Subcutaneous preadipocyte (primary cell): ENCODE results near the gene BCL2L15. TPM values are rescaled to one million over a fixed set of nuclear protein-coding genes. Genes with fewer than 3 reads are reported as not detected.

Experiments used
- total RNA-seq: library from RNA; depleted of rRNA; stranded (reverse); fragments of >200 nt; gene quantifications from 2 replicates; pipeline ENCODE4 v1.2.3, GENCODE V29; 2012

BCL2L15 gene
- total RNA-seq = 0.59 and 1.8 TPM in 2 replicates

DNA sequence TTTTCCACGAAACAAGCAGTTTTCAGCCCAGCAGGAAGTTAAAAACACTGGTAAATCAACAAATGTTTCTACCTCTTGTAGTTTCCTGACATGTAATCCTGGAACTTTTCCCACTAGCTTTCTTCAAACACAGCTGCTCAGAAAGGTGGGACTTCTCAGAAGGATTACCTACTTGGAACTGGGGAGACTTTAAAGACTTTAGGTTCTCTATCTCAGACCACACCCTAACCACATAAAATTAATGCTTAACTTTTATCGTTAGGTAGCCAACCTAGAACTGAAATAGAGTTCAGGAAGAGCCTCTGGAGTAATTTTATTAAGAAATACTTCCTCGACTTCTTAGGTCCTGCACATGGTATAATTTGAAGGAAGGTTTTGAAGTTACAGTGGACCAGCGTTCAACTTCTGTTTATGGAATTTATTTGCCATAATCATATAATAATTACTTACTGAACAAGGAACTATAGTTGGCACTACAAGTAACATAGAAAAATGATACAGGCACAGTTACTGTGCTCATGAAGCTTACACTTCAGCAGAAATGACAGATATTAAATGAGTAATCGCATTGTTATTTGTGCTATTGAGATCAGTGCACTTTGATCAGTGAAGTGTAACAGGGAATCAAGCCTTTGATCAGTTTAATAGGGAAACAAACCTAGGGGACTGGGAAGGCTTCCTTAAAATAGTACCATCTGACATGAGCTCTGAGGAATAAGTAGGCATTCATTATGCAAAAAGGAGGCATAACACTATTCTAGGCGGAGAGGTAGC lies at the start of gene BCL2L15:
BCL2L15 (minus strand) TSS at position 180 of the 774 bp plus-strand sequence. CDS start 206 bp downstream, outside the sequence.

DNA sequence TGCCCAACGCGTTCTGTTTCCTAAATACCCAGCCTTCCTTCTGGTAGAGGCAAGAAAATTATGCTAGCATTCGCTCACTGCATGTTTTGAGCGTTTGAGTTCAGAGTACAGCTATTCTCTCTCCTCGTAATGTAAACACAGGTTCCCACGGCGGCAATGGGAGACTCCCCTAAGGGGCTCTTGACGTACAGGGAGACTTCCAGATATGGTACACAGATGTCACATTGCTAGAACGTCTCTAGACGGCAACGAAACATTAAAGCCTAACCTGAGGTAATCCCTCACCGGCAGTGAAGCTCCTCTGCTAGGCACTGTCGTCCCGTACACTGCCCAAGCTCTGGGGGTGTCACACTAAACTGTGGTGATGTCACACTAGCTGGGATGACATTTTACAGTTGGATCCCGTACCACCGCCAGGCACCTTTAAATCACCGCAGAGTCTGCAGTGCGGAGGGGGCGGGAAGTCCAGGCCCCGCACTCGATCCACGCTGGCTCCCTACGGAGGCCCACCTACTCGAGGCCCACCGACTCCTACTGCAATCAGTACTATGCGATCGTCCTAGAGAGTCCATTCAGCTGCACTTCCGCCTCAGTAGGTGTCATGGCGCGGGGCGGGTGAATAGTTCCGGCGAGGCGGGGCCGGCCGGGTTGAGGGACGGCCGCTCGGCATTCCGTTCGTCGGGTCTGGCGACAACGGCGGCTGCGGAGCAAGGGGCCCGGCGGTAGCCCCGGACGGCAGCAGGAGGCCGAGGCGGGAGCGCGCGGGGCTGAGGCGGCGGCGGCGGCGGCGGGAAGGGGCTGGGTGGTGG lies 41.8 kb upstream of the BCL2L15 start, which contains the start of gene HIPK1:
HIPK1 (plus strand) TSS at position 384 of the 809 bp plus-strand sequence.

DNA sequence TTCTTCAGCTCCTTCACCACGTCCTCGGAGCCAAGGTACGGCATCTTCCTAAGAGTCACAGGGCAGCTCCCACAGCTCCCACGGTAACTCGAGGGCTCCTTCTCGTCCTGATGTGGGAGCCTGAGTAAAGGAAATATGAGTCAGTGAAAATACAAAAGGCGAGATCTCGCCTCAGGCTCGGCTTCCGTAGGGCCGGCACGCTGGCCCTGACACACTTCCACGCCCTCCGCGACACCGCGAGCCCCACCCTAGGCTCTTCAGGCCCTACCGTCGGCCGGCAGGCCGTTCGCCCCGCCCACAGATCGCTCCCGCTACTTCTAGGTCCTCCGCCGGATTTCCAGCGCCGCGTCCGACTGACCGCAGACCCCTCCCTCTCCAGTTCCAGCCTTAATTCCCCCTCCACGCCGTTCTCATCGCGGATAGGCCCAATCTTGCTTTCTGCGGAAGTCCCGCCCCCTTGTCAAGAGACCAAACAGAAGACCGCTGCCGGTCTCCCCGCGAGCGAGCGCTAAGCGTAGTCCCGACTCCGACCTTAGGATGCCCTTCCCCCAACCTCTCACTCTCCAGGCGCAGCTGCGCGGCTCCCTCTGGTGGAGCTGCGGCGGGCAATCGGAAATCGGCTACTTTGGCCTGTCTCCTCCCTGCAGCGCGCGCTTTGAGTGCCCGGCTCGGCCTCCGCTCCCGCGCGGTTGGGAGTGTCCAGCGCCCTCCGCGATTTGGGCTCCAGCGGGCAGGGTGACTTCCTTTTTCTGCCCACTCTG lies 17.5 kb upstream of the BCL2L15 start, which contains the start of the genes AP4B1 and DCLRE1B:
AP4B1 (minus strand) TSS at position 126 of the 761 bp plus-strand sequence; CDS start at position 44, 82 bp downstream.
DCLRE1B (plus strand) TSS at position 653 of the 761 bp plus-strand sequence. CDS start 261 bp downstream, outside the sequence.

DNA sequence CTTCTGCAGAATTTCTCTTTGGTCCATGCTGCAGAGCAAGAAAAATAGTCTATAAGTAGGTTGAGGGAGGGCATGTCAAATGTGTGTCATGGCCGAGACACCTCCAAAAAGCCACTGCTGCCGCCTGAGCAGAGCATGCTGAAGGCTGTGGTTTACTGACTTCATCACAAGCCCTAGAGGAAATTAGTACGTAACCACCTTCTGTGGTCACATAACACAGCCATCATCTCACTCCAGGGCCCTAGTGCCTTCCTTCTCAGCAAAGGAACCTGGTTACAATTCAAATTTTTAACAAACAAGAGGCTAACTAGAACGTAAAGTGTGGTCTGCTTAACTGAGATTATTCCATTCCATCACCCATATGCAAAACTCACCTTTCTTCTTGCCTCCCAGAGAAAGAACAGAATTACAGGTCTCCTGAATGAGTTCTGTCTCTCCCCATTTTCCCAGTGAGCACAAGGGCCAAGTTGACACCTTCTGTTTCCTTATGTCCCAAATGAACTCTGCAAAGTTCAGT lies 15.7 kb downstream of the BCL2L15 start, which contains the start of gene PTPN22:
PTPN22 (minus strand) TSS at position 116 of the 517 bp plus-strand sequence.

Other genes starting within 250 kb of the BCL2L15 start
- gene PHTF1, start 128.1 kb downstream of the BCL2L15 start, total RNA-seq = 23.3 and 25.7 TPM in 2 replicates
- 8.8 and 12.9 TPM in 2 replicates for gene RSBN1, start 75.1 kb downstream of the BCL2L15 start, total RNA-seq
- 0.37 and 0.59 TPM in 2 replicates for gene PTPN22, start 15.9 kb downstream of the BCL2L15 start, total RNA-seq
- 15.1 and 15.4 TPM in 2 replicates for gene AP4B1, start 17.2 kb upstream of the BCL2L15 start, total RNA-seq
- 5.9 and 9.0 TPM in 2 replicates for gene DCLRE1B, start 17.7 kb upstream of the BCL2L15 start, total RNA-seq
- gene HIPK1, start 41.7 kb upstream of the BCL2L15 start, total RNA-seq = 11.4 and 17.0 TPM in 2 replicates
- gene OLFML3, start 91.9 kb upstream of the BCL2L15 start, total RNA-seq = 19.8 and 22.7 TPM in 2 replicates